Neural progenitor cell (in vitro differentiated cells): ENCODE measurements around the gene ZMIZ1.

Source experiments
- EZH2 ChIP-seq: fragments of 200-600 bp; sonication (generic); IDR thresholded peaks from 2 replicates; pipeline ENCODE4 v1.6.1; 2017; ENCODE audit warnings: antibody characterized with exemption, mild to moderate bottlenecking, moderate library complexity
- TF ChIP-seq, protein P1 (sequence below): fragments of 200-600 bp; sonication (generic); IDR thresholded peaks from 2 replicates; pipeline ENCODE4 v1.5.1; 2017; ENCODE audit warnings: antibody characterized with exemption, mild to moderate bottlenecking

DNA sequence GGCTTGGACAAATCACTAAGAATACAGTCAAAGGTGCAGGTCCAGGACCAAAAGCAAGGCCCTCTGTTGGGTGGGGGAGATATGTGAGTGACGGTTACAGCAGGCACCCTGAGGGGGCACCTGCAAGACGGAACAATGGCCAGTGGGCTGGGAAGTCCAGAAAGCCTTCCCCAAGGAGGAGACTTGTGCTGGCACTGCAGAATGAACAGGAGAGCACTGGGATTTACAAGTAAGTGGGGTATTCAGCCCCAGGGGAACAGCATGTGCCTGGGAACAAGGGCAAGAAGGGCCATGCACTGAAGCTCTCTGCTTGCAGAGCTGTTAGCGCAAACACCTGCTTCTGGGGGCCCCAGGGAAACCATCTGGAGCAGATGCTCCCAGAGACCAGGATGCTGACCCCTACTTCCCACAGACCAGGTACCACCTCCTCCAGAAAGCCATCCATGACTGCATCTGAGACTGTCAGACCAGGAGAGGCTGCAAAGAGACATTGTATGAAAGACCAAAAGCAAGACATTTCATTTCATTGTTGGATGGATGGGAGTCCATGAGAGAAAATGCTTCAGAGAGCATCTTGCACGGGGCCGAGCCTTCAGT, 24.6 kb upstream of the ZMIZ1 start:
- TF ChIP-seq, protein P1, sequence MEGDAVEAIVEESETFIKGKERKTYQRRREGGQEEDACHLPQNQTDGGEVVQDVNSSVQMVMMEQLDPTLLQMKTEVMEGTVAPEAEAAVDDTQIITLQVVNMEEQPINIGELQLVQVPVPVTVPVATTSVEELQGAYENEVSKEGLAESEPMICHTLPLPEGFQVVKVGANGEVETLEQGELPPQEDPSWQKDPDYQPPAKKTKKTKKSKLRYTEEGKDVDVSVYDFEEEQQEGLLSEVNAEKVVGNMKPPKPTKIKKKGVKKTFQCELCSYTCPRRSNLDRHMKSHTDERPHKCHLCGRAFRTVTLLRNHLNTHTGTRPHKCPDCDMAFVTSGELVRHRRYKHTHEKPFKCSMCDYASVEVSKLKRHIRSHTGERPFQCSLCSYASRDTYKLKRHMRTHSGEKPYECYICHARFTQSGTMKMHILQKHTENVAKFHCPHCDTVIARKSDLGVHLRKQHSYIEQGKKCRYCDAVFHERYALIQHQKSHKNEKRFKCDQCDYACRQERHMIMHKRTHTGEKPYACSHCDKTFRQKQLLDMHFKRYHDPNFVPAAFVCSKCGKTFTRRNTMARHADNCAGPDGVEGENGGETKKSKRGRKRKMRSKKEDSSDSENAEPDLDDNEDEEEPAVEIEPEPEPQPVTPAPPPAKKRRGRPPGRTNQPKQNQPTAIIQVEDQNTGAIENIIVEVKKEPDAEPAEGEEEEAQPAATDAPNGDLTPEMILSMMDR: no peak
- TF ChIP-seq EZH2: no peak
